Activated effector memory CD4-positive, alpha-beta T cell treated with Interleukin-2 at 50 U/mL for 16 hours (primary cell): Measurements from ENCODE around the gene SFTPD.
A peak's percentile ranks its signal among the peaks of the same experiment; 100 is the strongest.

ENCODE experiments used
- DNase-seq: peaks from one replicate; pipeline ENCODE4 v3.0.0-alpha.2; 2020

The SFTPD gene

GRCh38 chr10:79944428-79945395 lies 4.2 kb downstream of the SFTPD start:
- no peak for DNase-seq

GRCh38 chr10:79943871-79944270 lies 5.0 kb downstream of the SFTPD start:
- no peak for DNase-seq

GRCh38 chr10:79942261-79943185 lies 6.4 kb downstream of the SFTPD start:
- no peak for DNase-seq

DNA sequence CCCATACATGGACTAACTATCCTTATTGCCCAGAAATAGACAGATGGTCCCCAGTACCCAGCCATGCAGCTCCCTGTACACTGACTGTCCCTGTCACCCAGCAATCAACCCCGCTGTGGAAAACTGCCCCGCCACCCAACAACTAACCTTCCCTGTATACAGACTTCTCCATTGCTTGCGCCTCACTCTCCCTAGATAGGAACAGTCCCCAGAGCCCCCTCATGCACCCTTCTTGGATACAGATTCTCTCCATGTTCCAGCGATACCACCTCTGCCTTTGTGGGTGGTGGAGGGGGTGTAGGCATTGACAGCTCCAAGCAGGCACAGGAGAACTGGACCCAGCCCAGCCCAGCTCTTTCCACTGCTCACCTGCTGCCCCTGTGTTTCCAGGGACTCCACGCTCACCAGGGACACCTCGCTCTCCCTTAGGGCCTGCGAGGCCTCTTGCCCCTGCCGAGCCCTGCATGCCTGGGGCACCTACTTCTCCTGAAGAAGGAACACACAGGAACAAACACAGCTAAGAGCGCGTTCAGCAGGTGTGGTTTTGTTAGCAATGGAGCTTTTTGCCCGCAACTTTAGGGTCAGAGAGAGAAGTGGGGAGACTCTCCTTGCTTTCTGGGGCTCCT lies 7.2 kb downstream of the SFTPD start:
- DNase-seq: no peak

DNA sequence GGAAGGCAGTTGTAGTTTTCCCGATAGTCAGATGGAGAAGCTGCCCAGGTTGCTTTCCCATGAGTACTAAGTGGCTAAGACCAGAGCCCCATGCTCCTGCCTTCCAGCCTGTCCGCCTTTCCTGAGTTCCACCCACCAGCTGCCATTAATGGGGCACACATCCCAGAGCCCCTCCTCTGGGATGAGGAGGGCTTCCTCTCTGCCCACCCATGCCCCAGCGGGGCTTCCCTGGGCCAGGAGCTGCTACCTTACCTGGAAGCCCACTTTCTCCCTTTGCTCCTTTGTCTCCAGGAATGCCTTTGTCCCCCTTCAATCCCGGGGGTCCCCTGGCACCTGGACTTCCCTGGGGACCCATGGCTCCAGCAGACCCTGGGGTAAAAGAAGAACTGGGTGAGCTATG lies 7.8 kb downstream of the SFTPD start:
- DNase-seq: no peak

DNA sequence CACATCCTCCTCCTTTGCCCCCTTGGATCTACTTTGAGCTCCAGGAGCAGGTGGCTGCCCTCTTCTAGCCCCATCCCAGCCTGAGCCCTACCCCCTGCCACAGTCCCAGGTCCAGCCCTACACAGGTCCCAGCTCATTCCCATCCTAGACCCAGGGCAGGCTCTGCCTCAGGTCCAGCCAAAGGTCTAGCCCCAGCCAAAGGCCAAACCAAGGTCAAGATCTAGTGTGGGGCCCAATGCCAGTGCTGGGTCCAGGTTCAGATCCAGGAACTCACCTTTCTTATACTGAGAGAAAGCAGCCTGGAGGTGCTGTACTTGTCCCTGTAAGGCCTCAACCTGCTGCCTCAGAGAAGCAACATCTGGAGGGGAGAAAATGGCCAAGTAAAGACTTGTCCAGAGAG lies 8.5 kb downstream of the SFTPD start:
- no peak for DNase-seq

- DNase-seq: no peak
Observed at GRCh38 chr10:79939969-79940368, 8.9 kb downstream of the SFTPD start.

GRCh38 chr10:79938728-79939406 lies 10.0 kb downstream of the SFTPD start:
- no peak for DNase-seq

DNA sequence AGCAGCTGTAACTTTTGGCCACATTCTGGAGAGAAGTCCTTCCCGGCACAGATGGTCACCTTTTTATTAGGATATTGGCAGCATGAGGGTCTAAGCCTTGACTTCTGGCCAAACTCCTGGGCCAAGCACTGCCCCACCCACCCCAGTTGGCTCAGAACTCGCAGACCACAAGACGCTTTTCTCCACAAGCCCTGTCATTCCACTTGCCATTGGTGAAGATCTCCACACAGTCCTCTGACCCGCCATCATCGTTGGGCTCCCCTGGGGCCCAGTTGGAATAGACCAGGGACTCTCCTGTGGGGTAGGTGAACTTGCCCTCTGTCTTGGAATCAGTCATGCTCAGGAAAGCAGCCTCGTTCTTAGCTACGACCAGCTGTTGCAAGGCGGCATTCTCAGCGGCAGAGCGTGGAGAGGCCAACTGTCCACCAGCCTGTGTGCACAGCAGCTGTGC lies 11.2 kb downstream of the SFTPD start:
- DNase-seq: no peak

- DNase-seq: no peak
Observed at GRCh38 chr10:79936625-79937615, 12.0 kb downstream of the SFTPD start.

GRCh38 chr10:79933961-79934360 lies 14.9 kb downstream of the SFTPD start:
- no peak for DNase-seq

DNA sequence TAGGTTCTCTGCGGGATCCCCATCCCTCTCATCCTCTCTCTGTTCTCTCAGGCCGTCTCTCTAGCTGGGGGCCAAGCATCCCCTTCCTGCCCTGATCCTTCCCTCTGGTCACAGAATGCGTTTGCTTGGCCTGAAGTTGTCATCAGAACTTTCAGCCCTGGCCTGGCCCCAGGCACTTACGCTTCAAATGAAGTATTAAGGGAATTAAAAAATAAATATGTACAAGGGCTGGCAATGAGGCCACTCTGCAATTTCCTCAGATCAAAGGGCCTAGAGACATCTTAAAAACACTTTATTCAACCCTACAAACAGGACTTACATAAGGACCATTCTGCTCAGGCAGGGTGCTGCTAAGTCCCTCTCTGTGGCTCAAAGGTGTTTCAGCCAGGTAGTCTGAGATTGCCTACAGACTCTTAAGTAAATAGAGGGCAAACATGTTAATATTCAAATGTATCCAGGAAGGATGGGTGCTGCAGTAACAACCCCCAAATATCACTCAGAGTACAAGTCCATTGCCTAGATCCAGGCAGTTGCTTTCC lies 16.0 kb downstream of the SFTPD start:
- DNase-seq: no peak

DNA sequence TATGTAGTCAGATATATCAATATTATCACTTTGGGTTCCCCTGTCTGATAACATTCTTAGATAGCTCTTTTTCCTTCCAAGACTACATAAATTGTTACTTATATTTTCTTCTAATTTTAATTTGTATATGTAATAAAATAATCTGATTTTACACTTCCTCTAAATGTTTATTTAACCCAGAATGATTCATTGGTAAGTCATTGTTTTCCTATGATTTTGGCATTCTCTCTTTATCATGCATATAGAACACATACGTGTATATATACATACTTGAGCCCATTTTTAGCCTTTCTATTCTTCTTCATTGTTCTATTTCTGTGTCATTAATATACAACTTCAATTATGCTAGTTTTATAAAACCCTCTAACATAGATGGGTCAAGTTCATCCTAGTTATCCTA lies 16.6 kb downstream of the SFTPD start:
- no peak for DNase-seq

DNA sequence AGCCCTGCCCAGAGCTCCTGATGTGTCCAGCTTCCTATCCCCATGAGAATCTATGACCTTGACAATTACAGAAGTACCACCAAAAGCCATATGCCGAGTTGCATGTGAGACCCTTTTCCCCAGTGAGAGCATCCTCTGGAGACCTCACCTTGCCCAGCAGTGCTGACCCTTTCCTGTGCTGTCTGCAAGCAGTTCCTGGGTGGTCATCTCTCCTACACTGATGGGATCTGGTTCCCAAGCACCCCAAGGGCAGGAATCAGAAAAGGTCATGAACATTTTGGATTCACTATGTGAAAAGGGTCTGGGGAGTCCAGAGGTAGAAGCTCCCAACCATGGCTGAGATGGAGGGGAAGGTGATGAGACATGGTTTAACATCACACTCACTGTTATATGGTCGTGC lies 18.2 kb downstream of the SFTPD start:
- DNase-seq: no peak

GRCh38 chr10:79930267-79930666 lies 18.6 kb downstream of the SFTPD start:
- no peak for DNase-seq

DNA sequence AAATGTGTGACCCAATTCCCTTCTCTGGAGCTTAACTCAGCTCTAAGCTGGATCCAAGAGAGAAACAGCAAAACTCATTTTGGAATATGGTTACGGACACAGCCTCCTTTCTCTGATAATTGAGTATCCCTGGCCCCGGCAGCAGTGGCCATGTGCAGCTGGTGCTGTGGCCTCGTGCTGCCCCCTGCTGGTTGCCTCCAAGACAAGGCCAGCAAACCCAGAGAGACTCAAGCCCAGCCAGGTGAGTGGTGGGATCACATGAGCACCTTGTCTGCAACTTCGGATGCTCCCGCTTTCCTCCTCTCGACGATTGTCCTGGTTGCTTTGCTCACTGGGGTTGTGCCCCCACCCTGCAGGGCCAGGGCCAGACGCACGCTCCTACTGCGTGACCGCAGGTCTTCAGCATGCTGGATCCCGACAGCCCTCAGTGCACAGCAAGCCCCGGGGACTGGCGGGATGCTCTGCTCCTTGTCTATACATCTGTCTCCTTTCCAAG lies 19.4 kb downstream of the SFTPD start:
- peak; percentile 56 for DNase-seq

GRCh38 chr10:79928028-79928583 lies 20.8 kb downstream of the SFTPD start:
- DNase-seq: no peak

- no peak for DNase-seq
Observed at GRCh38 chr10:79927111-79927828, 21.6 kb downstream of the SFTPD start.

DNA sequence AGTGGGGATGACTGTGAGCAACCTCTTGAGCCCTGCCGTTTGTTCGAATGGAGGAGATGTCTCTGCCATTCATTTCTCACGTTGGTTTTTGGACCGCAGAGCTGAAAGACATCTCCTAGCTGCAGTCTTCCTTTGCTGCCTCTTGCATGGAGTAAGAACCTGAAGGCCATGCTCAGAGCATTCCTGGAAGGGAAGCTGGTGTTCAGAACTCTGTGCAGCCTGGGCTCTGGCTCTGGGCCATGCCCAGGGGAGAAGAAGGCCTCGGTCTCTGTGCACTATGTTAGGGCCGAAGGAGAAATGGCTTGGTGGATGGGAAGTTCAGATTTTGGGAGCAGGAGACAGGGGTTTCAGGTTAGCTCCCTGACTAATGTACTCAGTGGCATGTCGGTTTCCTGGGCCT lies 22.9 kb downstream of the SFTPD start:
- DNase-seq: no peak

DNA sequence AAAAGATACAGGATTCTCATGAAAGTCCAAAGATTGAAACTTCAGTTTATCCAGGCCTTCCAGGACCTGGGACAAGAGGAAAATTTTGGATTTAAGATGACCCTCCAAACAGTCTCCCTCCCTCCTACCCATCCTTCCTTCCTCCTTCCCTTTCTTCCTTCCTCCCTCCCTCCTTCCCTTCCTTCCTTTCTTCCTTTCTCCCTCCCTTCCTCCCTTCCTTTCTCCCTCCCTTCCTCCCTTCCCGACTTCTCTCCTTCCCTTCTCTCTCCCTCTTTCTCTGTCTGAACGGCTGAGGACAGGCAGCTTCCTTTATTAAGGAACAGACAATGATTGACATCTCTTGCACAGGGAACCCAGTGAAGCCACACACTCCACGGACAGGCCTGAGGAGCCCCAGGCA lies 23.3 kb downstream of the SFTPD start:
- DNase-seq: no peak
